GM20000 (cell line): ENCODE data around the gene SIGLEC14.

Experiments
- DNase-seq: peaks from one replicate; pipeline ENCODE4 v3.0.0; 2012; ENCODE audit warnings: low spot score
- TF ChIP-seq, protein P1 (sequence below): IDR thresholded peaks from 2 replicates; pipeline ENCODE4 v1.5.1; 2012; ENCODE audit warnings: mild to moderate bottlenecking, control low read depth; ENCODE audit errors: extremely low read depth, missing control alignments

The SIGLEC14 gene

DNA sequence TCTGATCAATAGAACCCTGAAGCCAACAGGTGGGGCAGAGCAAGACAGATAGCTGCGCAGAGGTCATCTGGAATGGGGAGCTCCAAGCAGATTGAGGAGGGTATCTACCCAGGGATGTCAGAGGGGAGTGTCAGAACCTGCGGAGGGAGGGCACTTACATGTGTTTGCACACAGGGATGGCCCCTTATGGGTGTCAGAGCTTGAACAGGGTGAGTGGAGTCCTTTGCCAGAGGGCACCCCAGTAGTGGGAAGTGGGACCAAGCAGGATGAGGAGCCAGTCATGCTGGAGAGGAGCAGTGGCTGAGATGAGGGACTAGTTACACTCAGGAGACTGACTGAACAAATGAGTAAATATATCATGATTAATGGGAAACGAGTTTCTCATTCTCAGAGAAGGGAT, 17.0 kb upstream of the SIGLEC14 start:
- no peak for DNase-seq

DNA sequence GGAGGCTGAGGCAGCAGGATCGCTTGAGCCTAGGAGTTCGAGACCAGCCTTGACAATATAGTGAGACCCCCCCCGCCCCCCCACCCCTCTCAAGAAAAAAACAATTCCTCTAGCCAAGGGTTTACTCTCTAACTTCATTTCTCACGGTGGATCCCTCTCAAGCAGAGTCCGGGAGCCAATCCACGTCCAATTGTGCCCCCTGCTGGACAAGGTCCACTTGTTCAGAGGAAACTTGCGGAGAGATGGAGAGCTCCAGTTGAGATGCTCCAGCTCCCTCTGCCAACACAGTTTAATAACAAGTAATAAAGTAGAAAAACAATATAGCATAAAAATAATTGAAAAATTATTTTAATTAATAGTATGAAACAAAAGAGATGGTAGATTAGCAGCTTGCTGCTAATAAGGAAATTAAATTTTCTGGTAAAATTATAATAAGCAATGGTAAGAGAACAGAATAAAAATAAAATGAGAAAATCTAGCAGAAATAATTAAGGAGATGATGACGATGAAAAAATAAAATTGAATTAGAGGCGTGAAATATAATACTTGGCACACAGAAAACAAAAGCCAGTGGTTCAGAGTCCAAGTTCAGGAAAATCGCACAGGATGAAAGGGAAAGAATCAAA, 14.5 kb upstream of the SIGLEC14 start:
- peak; percentile 62 for DNase-seq

More for the DNA sequence above, 17.0 kb upstream of the SIGLEC14 start:
- TF ChIP-seq, protein P1, sequence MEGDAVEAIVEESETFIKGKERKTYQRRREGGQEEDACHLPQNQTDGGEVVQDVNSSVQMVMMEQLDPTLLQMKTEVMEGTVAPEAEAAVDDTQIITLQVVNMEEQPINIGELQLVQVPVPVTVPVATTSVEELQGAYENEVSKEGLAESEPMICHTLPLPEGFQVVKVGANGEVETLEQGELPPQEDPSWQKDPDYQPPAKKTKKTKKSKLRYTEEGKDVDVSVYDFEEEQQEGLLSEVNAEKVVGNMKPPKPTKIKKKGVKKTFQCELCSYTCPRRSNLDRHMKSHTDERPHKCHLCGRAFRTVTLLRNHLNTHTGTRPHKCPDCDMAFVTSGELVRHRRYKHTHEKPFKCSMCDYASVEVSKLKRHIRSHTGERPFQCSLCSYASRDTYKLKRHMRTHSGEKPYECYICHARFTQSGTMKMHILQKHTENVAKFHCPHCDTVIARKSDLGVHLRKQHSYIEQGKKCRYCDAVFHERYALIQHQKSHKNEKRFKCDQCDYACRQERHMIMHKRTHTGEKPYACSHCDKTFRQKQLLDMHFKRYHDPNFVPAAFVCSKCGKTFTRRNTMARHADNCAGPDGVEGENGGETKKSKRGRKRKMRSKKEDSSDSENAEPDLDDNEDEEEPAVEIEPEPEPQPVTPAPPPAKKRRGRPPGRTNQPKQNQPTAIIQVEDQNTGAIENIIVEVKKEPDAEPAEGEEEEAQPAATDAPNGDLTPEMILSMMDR = no peak

DNA sequence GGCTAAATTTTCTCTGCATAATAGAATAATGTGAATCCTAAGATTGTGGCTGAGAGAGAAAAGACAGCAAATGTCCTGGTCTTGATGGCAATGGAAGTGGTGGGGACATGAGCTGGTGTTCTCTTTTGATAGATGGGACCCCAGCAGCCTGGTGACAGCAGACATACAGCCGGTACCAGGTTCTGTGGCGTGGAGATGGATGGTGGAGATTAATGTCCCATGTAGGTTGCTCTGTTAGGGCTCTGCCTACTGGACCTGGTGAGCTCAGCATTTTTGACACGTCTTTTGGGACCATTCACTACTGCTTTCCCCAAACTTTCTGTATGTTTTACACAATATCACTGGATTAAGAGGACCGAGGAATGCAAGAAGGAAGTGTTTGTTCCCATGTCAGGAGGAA, 8.2 kb upstream of the SIGLEC14 start:
- no peak for DNase-seq

More for the DNA sequence above, 14.5 kb upstream of the SIGLEC14 start:
- TF ChIP-seq, protein P1 = peak; percentile 36

DNA sequence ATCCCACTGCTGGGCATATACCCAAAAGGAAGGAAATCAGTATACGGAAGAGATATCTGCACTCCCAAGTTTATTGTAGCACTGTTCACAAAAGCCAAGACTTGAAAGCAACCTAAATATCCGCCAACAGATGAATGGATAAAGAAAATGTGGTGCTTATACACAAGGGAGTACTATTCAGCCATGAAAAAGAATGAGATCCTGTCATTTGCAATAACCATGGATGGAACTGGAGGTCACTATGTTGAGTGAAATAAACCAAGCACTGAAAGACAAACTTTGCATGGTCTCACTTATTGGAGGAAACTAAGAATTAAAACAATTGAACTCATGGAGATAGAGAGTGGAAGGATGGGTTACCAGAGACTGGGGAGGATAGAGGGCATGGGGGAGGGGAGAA, 6.5 kb upstream of the SIGLEC14 start:
- DNase-seq = no peak
- TF ChIP-seq, protein P1 = no peak

More for the DNA sequence above, 8.2 kb upstream of the SIGLEC14 start:
- TF ChIP-seq, protein P1 = no peak

DNA sequence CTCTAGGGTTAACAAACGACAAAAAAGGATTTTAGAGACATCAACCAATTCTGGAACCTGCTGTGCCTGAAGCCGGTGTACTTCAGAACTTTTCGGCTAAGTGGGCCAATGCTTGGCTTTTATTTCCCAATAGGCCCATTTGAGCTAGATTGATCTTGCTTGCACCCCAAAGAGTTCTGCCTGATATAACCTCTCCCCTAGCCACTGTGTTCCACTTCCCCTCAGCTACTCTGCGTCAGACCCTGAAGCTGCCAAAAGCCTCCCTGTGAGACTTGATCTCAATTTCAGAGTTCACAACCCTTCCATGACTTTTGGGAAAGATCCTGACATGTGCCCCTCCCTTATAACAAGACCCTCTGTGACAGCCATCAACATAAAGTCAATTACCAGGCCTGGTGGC, 5.6 kb upstream of the SIGLEC14 start:
- TF ChIP-seq, protein P1 = no peak
- DNase-seq = no peak

DNA sequence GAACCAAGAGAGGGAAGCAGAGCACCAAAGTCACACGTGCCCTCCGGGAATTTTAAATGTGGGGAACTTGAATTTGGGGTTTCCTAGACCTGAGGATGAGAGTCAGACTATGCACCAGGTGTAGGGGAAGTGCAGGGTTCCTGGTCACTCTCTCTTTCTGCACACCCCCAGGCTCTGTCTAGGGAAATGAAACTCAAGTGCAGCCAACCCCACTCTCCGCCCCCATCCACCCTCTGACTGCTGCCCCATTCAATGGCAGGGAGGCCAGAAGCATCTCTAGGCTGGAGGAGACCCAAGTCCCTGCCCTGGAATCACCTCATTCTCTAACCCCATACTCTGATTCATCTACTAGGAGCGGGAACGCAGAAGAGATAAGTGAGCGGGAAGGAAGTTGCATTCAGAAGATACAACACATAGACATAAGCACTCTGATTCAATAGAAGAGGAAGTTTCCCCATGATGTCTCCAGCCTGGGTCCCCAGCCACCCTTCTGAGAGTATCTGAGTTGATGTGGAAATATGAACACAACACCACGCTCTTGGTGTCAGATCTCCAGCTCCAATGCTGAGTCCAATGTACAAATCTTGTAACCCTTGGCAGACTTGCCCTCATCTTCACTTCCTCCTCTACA, 4.7 kb upstream of the SIGLEC14 start:
- TF ChIP-seq, protein P1 = no peak
- no peak for DNase-seq

DNA sequence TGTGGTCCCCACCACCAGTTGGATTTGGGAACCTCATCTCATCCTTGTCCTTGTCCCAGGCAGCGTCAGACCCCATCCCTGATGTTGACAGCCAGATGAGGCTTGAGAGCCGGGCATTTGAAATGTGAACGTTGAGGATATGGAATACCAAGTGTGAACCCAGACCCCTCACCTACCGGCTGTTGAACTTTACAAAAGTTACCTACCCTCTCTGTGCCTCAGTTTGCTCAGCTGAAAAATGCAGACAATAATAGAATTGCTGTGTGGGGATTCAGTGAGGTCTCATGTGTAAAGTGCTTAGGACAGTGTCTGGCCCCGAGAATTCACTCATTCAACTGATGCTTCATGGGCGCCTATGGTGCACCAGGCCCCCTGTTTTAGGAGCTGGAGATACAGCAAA, 693 bp upstream of the SIGLEC14 start:
- DNase-seq = no peak
- TF ChIP-seq, protein P1 = no peak
